ENCODE data around the gene POU2F3.

POU2F3 gene

DNA sequence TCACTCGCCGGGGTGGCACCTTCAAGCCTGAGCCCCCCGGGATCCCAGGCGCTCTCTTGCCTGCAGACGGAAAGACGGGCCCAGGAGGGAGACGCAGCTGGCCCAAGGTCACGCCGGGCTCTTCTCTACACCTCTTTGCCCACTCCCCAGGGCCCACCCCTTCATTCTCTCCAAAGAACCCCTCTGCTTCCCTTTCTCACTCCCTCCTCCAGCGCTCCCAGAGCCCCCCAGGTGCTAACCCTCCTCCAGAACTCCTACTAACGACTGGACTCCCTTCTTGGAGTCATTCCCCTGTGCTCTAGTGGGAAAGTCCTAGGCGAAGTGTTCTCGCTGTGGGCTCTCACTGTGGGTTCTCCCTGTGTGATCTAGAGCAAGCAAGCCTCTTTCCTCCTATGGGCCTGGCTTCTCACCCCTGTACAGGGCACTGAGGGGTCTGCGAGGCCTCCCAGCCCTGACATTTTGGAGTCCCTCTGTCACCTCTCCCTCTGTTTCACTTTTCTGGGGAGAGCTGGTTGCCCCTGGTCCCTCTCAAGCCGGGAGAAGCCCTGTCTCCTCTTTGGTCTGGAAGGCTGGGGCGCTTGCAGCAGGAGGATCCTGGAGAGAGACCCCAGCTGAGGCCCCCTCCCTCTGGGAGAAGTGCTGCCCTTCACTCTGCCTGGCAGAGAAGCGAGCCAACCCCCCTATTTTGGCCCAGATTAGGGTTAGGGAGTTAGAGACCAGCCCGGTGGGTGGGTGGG, 28.2 kb upstream of the POU2F3 start:
- Histone ChIP-seq H3K27me3 (ENCODE audit: control insufficient read depth, insufficient read depth, low read length) (peaks cover 89% of the 10 kb centered on the region), H3K36me3 (ENCODE audit: control insufficient read depth, insufficient read depth, low read length) (no peaks in the 10 kb centered on the region), H3K4me3 (ENCODE audit: low read depth, low read length) (peak overlapping the region; percentile 70), H3K4me1 (ENCODE audit: control insufficient read depth, insufficient read depth, low read length) (peaks cover 40% of the 10 kb centered on the region), H3K9me3 (ENCODE audit: control insufficient read depth, insufficient read depth, low read depth, low read length) (no peaks in the 10 kb centered on the region), H3K9ac (ENCODE audit: low read length) (peak overlapping the region; percentile 55), H3K27ac (ENCODE audit: low read depth, low read length) (no peak overlapping the region)

GRCh38 chr11:120212259-120212878, 27.6 kb upstream of the POU2F3 start:
- Histone ChIP-seq H3K4me3 (ENCODE audit: low read depth, low read length) (peak overlapping the region; percentile 44), H3K9ac (ENCODE audit: low read length) (peak overlapping the region; percentile 29)

GRCh38 chr11:120212926-120213325, 27.0 kb upstream of the POU2F3 start:
- H3K36me3 ChIP-seq (ENCODE audit: control insufficient read depth, insufficient read depth, low read length) = no peaks in the 10 kb centered on the region
- peaks cover 91% of the 10 kb centered on the region for H3K27me3 ChIP-seq (ENCODE audit: control insufficient read depth, insufficient read depth, low read length)
- H3K4me3 ChIP-seq (ENCODE audit: low read depth, low read length) = peak overlapping the region; percentile 44; the same call in 1 of the 2 replicates
- peak overlapping the region; percentile 29 for H3K9ac ChIP-seq (ENCODE audit: low read length)
- peaks cover 48% of the 10 kb centered on the region for H3K4me1 ChIP-seq (ENCODE audit: control insufficient read depth, insufficient read depth, low read length)
- H3K9me3 ChIP-seq (ENCODE audit: control insufficient read depth, insufficient read depth, low read depth, low read length) = no peaks in the 10 kb centered on the region
- no peak overlapping the region for H3K27ac ChIP-seq (ENCODE audit: low read depth, low read length)

More at GRCh38 chr11:120212259-120212878, 27.6 kb upstream of the POU2F3 start:
- peaks cover 91% of the 10 kb centered on the region for H3K27me3 ChIP-seq (ENCODE audit: control insufficient read depth, insufficient read depth, low read length)
- H3K4me1 ChIP-seq (ENCODE audit: control insufficient read depth, insufficient read depth, low read length) = peaks cover 43% of the 10 kb centered on the region
- H3K36me3 ChIP-seq (ENCODE audit: control insufficient read depth, insufficient read depth, low read length) = no peaks in the 10 kb centered on the region
- no peaks in the 10 kb centered on the region for H3K9me3 ChIP-seq (ENCODE audit: control insufficient read depth, insufficient read depth, low read depth, low read length)
- no peak overlapping the region for H3K27ac ChIP-seq (ENCODE audit: low read depth, low read length)

DNA sequence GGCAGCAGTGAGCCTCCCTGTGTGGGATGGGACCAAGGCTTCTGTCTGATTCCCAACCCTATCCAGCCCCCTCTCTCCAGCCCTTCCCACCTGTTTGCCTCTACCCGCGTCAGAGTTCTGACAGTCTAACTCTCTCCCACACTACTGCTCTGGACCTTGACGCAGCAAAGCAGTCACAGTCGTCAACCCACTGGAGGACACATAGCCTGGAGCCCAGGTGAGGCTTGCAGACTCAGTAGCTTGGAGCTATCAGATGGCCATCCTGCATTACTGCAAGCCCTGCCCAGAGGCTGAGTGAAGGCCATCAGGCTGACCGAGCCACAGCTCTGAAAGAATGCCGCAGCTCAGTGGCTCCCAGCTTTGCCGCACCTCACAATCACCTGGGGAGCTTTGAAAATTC, 25.4 kb upstream of the POU2F3 start:
- peaks cover 53% of the 10 kb centered on the region for H3K4me1 ChIP-seq (ENCODE audit: control insufficient read depth, insufficient read depth, low read length)
- H3K36me3 ChIP-seq (ENCODE audit: control insufficient read depth, insufficient read depth, low read length) = no peaks in the 10 kb centered on the region
- H3K9me3 ChIP-seq (ENCODE audit: control insufficient read depth, insufficient read depth, low read depth, low read length) = no peaks in the 10 kb centered on the region
- no peak overlapping the region for H3K4me3 ChIP-seq (ENCODE audit: low read depth, low read length)
- H3K27ac ChIP-seq (ENCODE audit: low read depth, low read length) = no peak overlapping the region
- no peak overlapping the region for H3K9ac ChIP-seq (ENCODE audit: low read length)
- H3K27me3 ChIP-seq (ENCODE audit: control insufficient read depth, insufficient read depth, low read length) = peaks cover 91% of the 10 kb centered on the region

DNA sequence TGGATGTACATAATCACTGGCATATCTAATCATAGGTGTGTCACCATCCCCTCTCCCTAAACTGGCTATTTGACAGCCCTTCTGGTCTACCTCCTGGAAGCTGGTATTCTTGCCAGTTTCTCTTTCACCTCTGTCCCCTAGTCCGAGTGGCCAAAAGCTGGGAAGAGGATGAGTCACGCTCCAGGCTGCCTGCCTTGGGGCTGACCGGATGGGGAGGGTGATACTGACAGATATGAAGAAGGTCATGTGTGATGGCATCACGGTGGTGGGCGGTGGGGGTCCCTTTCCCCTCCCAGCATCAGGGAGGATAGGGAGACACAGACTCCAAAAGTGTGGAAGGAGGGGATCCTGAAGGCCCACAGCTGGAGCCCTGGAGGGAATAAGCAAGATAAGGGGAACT, 24.3 kb upstream of the POU2F3 start:
- H3K27ac ChIP-seq (ENCODE audit: low read depth, low read length) = no peak overlapping the region
- H3K36me3 ChIP-seq (ENCODE audit: control insufficient read depth, insufficient read depth, low read length) = no peaks in the 10 kb centered on the region
- no peaks in the 10 kb centered on the region for H3K9me3 ChIP-seq (ENCODE audit: control insufficient read depth, insufficient read depth, low read depth, low read length)
- no peak overlapping the region for H3K9ac ChIP-seq (ENCODE audit: low read length)
- H3K4me3 ChIP-seq (ENCODE audit: low read depth, low read length) = no peak overlapping the region
- peaks cover 93% of the 10 kb centered on the region for H3K27me3 ChIP-seq (ENCODE audit: control insufficient read depth, insufficient read depth, low read length)
- H3K4me1 ChIP-seq (ENCODE audit: control insufficient read depth, insufficient read depth, low read length) = peaks cover 54% of the 10 kb centered on the region

DNA sequence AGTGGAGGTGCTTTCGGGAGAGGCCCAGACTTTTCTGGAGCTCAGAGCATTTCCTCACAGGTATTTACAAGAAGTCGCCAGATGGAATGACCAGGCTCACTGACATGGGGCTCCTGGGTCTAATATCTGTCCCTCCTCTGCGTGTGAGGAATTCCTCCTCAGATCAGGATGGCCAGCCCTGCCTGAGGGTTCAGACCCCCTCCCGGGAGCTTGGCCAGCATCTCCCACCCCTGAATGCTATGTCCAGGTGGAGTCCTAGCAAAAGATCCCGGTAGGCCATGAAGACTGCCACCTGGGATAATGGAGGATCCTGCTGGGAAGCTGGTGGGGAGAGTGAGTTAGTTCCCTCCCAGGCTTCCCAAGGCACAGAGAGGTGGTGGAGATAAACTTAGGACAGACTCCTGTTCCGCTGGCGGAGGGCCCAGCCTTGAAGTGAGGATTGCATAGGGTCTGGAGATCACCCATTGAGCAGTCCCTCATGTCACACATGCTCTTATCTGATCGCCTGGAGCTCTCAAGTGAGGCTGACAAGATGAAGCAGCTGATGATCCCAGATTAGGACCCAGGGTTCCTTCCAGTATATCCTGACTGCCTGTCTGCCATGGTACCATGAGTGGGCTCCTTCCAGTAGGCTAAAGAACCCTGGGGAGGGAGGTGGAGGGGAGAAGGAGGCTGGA, 23.4 kb upstream of the POU2F3 start:
- Histone ChIP-seq H3K4me3 (ENCODE audit: low read depth, low read length) (no peak overlapping the region), H3K27ac (ENCODE audit: low read depth, low read length) (no peak overlapping the region), H3K9me3 (ENCODE audit: control insufficient read depth, insufficient read depth, low read depth, low read length) (no peaks in the 10 kb centered on the region), H3K27me3 (ENCODE audit: control insufficient read depth, insufficient read depth, low read length) (peaks cover 93% of the 10 kb centered on the region), H3K36me3 (ENCODE audit: control insufficient read depth, insufficient read depth, low read length) (no peaks in the 10 kb centered on the region), H3K4me1 (ENCODE audit: control insufficient read depth, insufficient read depth, low read length) (peaks cover 52% of the 10 kb centered on the region), H3K9ac (ENCODE audit: low read length) (no peak overlapping the region)

DNA sequence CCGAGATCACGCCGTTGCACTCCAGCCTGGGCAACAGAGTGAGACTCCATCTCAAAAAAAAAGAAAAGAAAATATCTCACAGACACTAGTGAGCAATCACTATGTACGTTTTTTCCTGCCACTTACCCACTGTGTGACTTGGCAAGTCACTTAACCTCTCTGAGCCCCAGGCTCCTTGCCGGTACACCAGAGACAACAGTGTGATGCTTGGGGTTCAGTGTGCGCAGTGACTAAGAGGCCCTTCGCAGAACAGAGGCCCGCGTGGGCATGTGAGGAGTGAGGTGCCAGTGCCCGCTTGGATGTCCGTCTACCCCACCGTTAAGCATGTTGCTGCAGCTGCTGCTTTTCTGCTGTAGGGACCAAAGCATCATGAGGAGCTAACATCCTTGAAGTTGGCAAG, 22.4 kb upstream of the POU2F3 start:
- H3K9ac ChIP-seq (ENCODE audit: low read length) = no peak overlapping the region
- H3K4me3 ChIP-seq (ENCODE audit: low read depth, low read length) = no peak overlapping the region
- H3K27ac ChIP-seq (ENCODE audit: low read depth, low read length) = no peak overlapping the region
- peaks cover 44% of the 10 kb centered on the region for H3K4me1 ChIP-seq (ENCODE audit: control insufficient read depth, insufficient read depth, low read length)
- H3K27me3 ChIP-seq (ENCODE audit: control insufficient read depth, insufficient read depth, low read length) = peaks cover 86% of the 10 kb centered on the region
- H3K9me3 ChIP-seq (ENCODE audit: control insufficient read depth, insufficient read depth, low read depth, low read length) = no peaks in the 10 kb centered on the region
- H3K36me3 ChIP-seq (ENCODE audit: control insufficient read depth, insufficient read depth, low read length) = no peaks in the 10 kb centered on the region

- H3K9me3 ChIP-seq (ENCODE audit: control insufficient read depth, insufficient read depth, low read depth, low read length) = no peaks in the 10 kb centered on the region
- H3K36me3 ChIP-seq (ENCODE audit: control insufficient read depth, insufficient read depth, low read length) = no peaks in the 10 kb centered on the region
- no peak overlapping the region for H3K4me3 ChIP-seq (ENCODE audit: low read depth, low read length)
- H3K4me1 ChIP-seq (ENCODE audit: control insufficient read depth, insufficient read depth, low read length) = peaks cover 39% of the 10 kb centered on the region
- peaks cover 84% of the 10 kb centered on the region for H3K27me3 ChIP-seq (ENCODE audit: control insufficient read depth, insufficient read depth, low read length)
- no peak overlapping the region for H3K9ac ChIP-seq (ENCODE audit: low read length)
- no peak overlapping the region for H3K27ac ChIP-seq (ENCODE audit: low read depth, low read length)
Measured at GRCh38 chr11:120217941-120218694, 21.8 kb upstream of the POU2F3 start.

- Histone ChIP-seq H3K27me3 (ENCODE audit: control insufficient read depth, insufficient read depth, low read length) (peaks cover 84% of the 10 kb centered on the region), H3K36me3 (ENCODE audit: control insufficient read depth, insufficient read depth, low read length) (no peaks in the 10 kb centered on the region), H3K4me3 (ENCODE audit: low read depth, low read length) (no peak overlapping the region), H3K9ac (ENCODE audit: low read length) (no peak overlapping the region), H3K4me1 (ENCODE audit: control insufficient read depth, insufficient read depth, low read length) (peaks cover 34% of the 10 kb centered on the region), H3K27ac (ENCODE audit: low read depth, low read length) (no peak overlapping the region), H3K9me3 (ENCODE audit: control insufficient read depth, insufficient read depth, low read depth, low read length) (no peaks in the 10 kb centered on the region)
Measured at GRCh38 chr11:120218695-120219033, 21.3 kb upstream of the POU2F3 start.

DNA sequence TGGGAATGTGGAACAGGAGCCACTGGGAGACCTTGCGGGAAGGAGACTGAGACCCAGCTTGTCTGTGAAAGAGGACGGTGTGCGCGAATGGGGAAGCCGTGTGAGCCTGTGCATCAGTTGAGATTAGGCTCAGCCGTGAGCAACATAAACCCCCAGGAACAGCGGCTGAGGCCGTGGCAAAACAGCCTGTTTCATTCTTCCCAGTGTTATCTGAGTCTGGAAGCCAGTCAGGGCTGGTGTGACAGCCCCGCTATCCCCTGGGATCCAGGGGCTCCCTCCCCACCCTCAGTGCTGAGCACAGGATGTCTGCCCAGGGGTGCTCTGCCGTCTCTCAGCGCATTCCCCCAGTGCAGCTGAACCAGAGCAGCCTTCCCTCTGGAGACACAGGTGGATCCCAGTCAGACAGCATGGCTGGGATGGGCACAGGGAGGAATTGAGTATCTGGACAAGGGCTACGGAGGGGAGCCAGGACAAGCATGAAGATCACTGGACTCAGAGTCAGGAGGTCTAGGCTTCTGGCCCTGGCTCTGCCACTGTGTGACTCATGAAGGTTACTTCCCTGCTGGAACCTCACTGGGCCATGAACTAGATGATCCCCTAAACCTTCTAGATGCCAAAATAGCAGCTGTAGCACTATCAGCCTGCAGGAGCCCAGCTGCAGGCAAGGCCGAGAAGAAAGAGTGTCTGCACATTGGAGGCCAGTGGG, 20.6 kb upstream of the POU2F3 start:
- Histone ChIP-seq H3K4me1 (ENCODE audit: control insufficient read depth, insufficient read depth, low read length) (peaks cover 35% of the 10 kb centered on the region), H3K9ac (ENCODE audit: low read length) (no peak overlapping the region), H3K9me3 (ENCODE audit: control insufficient read depth, insufficient read depth, low read depth, low read length) (no peaks in the 10 kb centered on the region), H3K27ac (ENCODE audit: low read depth, low read length) (no peak overlapping the region), H3K36me3 (ENCODE audit: control insufficient read depth, insufficient read depth, low read length) (no peaks in the 10 kb centered on the region), H3K4me3 (ENCODE audit: low read depth, low read length) (no peak overlapping the region), H3K27me3 (ENCODE audit: control insufficient read depth, insufficient read depth, low read length) (peaks cover 84% of the 10 kb centered on the region)

Measured in HUES6 (cell line).